HG03469 (cell line): ENCODE measurements around the gene CTDSP2.

Source experiments
- ATAC-seq: cut with Tn5 transposase; IDR thresholded peaks from one replicate; pipeline ENCODE4 v1.9.1; 2021; ENCODE audit warnings: mild to moderate bottlenecking, moderate library complexity, moderate number of reproducible peaks; ENCODE audit not compliant: unreplicated experiment

The CTDSP2 gene

GRCh38 chr12:57817261-57817989, 29.1 kb downstream of the CTDSP2 start:
- ATAC-seq = no peak

- no peak for ATAC-seq
These were observed 29.7 kb downstream of the CTDSP2 start for GRCh38 chr12:57816855-57817151.

GRCh38 chr12:57816001-57816854, 30.3 kb downstream of the CTDSP2 start:
- no peak for ATAC-seq

GRCh38 chr12:57815177-57816000, 31.1 kb downstream of the CTDSP2 start:
- no peak for ATAC-seq

GRCh38 chr12:57813971-57814772, 32.4 kb downstream of the CTDSP2 start:
- ATAC-seq = no peak

GRCh38 chr12:57813111-57813970, 33.2 kb downstream of the CTDSP2 start:
- ATAC-seq = no peak

- no peak for ATAC-seq
These were observed 35.3 kb downstream of the CTDSP2 start for GRCh38 chr12:57811028-57811755.

- ATAC-seq = no peak
These were observed 36.1 kb downstream of the CTDSP2 start for GRCh38 chr12:57810450-57810849.

- no peak for ATAC-seq
These were observed 37.1 kb downstream of the CTDSP2 start for GRCh38 chr12:57809425-57809824.

GRCh38 chr12:57808351-57808750, 38.2 kb downstream of the CTDSP2 start:
- ATAC-seq = no peak

- ATAC-seq = no peak
These were observed 39.2 kb downstream of the CTDSP2 start for GRCh38 chr12:57807285-57807684.

GRCh38 chr12:57806677-57807076, 39.9 kb downstream of the CTDSP2 start:
- no peak for ATAC-seq

- ATAC-seq = no peak
These were observed 43.1 kb downstream of the CTDSP2 start for GRCh38 chr12:57803319-57803893.

GRCh38 chr12:57802607-57803006, 43.9 kb downstream of the CTDSP2 start:
- no peak for ATAC-seq

- ATAC-seq = no peak
These were observed 45.6 kb downstream of the CTDSP2 start for GRCh38 chr12:57800965-57801364.

GRCh38 chr12:57797933-57798332, 48.6 kb downstream of the CTDSP2 start:
- no peak for ATAC-seq

GRCh38 chr12:57796996-57797395, 49.5 kb downstream of the CTDSP2 start:
- ATAC-seq = no peak

- ATAC-seq = no peak
These were observed 51.2 kb downstream of the CTDSP2 start for GRCh38 chr12:57795354-57795753.

- ATAC-seq = no peak
These were observed 52.6 kb downstream of the CTDSP2 start for GRCh38 chr12:57793920-57794319.
